CD1c-positive myeloid dendritic cell (primary cell): ENCODE data around the gene SAFB.

Experiments used
- DNase-seq: peaks from one replicate; pipeline ENCODE4 v3.0.0-alpha.2; 2016; ENCODE audit errors: extremely low spot score

SAFB gene

GRCh38 chr19:5622465-5623396 is at the start of gene SAFB, which contains the start of gene SAFB2:
TSS of gene SAFB (plus strand) at chr19:5623083. CDS start at chr19:5623206, 123 bp downstream.
TSS of gene SAFB2 (minus strand) at chr19:5622776. CDS start at chr19:5622715, 61 bp downstream.
- peak; percentile 100 for DNase-seq

GRCh38 chr19:5575590-5575989 is 47.3 kb upstream of the SAFB start:
- no peak for DNase-seq

- DNase-seq = peak; percentile 68
These were observed 44.6 kb upstream of the SAFB start for GRCh38 chr19:5578097-5578846.

GRCh38 chr19:5579286-5579685 is 43.6 kb upstream of the SAFB start:
- DNase-seq = no peak

- no peak for DNase-seq
These were observed 43.2 kb upstream of the SAFB start for GRCh38 chr19:5579697-5580096.

- no peak for DNase-seq
These were observed 42.7 kb upstream of the SAFB start for GRCh38 chr19:5580161-5580571.

- peak; percentile 22 for DNase-seq
These were observed 37.2 kb upstream of the SAFB start for GRCh38 chr19:5585461-5586299.

- no peak for DNase-seq
These were observed 36.4 kb upstream of the SAFB start for GRCh38 chr19:5586300-5587070.

- no peak for DNase-seq
These were observed 35.8 kb upstream of the SAFB start for GRCh38 chr19:5587071-5587455.

- no peak for DNase-seq
These were observed 35.2 kb upstream of the SAFB start for GRCh38 chr19:5587661-5588060.

GRCh38 chr19:5588441-5588840 is 34.4 kb upstream of the SAFB start:
- DNase-seq = no peak

GRCh38 chr19:5588906-5589676 is 33.8 kb upstream of the SAFB start:
- no peak for DNase-seq

GRCh38 chr19:5590151-5590864 is 32.6 kb upstream of the SAFB start:
- no peak for DNase-seq

GRCh38 chr19:5590865-5591154 is 32.1 kb upstream of the SAFB start:
- DNase-seq = no peak

GRCh38 chr19:5591476-5591875 is 31.4 kb upstream of the SAFB start:
- DNase-seq = no peak

GRCh38 chr19:5592531-5593342 is 30.1 kb upstream of the SAFB start:
- no peak for DNase-seq

GRCh38 chr19:5593343-5594255 is 29.3 kb upstream of the SAFB start:
- DNase-seq = no peak

GRCh38 chr19:5594521-5594950 is 28.3 kb upstream of the SAFB start:
- DNase-seq = no peak
